Measurements from ENCODE around the gene DUSP1.
A peak's percentile ranks its signal among the peaks of the same experiment; 100 is the strongest.

The DUSP1 gene

DNA sequence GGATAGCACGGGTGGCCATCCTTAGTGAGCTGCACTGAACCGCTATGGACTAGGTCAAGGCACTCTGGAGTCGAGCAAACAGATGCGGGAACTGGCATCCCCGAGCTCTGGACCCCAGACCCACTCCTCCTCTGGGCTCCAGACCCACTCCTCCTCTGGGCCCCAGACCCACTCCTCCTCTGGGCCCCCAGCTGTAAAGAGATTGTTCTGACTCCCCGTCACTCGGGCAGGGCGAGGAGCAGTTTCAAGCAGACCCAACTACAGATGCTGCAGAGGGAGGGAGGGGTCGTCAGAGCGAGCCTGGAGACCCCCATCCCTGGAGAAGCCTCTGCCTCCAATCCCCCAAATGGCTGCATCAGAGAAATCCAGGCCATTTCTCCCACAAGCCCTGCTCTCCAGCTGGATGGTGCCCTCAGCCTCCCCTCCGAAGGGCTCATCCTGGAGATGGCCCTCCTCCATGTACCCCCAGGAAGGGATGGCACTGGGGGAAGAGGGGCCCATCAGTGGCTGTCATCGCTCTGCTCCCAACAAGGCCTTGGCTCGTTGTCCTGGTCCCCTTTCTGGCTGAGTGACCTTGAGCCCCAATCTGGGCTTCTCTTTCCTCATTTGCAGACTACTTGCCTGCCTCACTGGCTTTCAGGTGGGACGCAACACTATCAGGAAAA lies 38.7 kb downstream of the DUSP1 start:
- H3K4me3 ChIP-seq (ENCODE audit: low read depth, low read length), result no peak overlapping the region
- no peak for DNase-seq (ENCODE audit: low read depth)
- TF ChIP-seq, protein P1, sequence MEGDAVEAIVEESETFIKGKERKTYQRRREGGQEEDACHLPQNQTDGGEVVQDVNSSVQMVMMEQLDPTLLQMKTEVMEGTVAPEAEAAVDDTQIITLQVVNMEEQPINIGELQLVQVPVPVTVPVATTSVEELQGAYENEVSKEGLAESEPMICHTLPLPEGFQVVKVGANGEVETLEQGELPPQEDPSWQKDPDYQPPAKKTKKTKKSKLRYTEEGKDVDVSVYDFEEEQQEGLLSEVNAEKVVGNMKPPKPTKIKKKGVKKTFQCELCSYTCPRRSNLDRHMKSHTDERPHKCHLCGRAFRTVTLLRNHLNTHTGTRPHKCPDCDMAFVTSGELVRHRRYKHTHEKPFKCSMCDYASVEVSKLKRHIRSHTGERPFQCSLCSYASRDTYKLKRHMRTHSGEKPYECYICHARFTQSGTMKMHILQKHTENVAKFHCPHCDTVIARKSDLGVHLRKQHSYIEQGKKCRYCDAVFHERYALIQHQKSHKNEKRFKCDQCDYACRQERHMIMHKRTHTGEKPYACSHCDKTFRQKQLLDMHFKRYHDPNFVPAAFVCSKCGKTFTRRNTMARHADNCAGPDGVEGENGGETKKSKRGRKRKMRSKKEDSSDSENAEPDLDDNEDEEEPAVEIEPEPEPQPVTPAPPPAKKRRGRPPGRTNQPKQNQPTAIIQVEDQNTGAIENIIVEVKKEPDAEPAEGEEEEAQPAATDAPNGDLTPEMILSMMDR (IDR thresholded peaks at IDR 0.05; ENCODE audit: control insufficient read depth, extremely low read depth, insufficient read depth), result no peak

DNA sequence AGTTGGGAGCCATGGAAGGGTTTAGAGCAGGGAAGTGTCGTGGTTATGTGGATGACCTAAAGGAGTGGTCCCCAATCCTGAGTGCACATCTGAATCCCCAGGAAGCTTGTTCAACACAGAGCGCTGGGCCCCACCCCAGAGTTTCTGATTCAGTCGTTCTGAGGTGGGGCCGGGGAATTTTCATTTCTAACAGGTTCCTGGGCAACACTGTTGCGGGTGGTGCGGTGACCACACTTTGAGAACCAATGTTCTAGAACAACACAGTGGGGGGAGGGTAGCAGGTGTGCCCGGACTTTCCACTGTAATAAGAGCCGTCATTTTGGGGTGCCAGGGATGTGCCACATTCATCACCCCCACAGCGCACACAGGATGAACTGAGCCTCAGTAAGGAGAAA lies 39.3 kb downstream of the DUSP1 start:
- DNase-seq (ENCODE audit: low read depth), result no peak
- TF ChIP-seq, protein P1 (IDR thresholded peaks at IDR 0.05; ENCODE audit: control insufficient read depth, extremely low read depth, insufficient read depth), result no peak
- H3K4me3 ChIP-seq (ENCODE audit: low read depth, low read length), result no peak overlapping the region

DNA sequence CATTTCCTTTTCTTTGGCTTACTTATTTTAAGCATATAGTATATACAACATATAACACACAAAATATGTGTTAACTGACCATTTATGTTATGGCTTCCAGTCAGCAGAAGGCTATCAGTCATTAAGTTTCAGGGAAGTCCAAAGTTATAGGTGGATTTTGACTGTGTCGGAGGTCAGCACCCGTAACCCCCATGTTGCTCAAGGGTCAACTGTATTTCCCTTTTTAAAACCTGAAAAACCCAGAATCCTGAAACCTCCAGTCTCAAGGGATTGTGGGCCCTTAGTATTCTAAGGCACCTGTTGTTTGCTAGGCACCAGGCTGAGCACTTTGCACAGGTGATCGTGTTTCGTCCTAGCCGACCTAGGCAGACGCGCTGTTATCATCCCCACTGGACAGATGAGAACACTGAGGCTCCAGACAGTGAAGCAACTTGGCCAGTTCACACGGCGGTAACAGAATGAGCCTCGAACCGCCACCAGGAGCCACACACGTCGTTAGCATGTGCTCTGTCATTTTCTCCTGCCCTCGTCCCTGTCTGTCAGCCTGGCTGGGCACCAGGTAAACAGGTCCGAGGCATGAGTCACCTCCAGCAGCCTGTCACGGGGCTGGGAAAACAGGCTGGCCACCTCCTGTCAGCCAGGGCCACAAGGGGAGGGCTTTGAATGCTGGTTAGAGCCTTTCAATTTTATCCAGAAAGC lies 39.9 kb downstream of the DUSP1 start:
- H3K4me3 ChIP-seq (ENCODE audit: low read depth, low read length), result no peak overlapping the region
- TF ChIP-seq, protein P1 (IDR thresholded peaks at IDR 0.05; ENCODE audit: control insufficient read depth, extremely low read depth, insufficient read depth), result no peak
- peak; percentile 76 for DNase-seq (ENCODE audit: low read depth)

DNA sequence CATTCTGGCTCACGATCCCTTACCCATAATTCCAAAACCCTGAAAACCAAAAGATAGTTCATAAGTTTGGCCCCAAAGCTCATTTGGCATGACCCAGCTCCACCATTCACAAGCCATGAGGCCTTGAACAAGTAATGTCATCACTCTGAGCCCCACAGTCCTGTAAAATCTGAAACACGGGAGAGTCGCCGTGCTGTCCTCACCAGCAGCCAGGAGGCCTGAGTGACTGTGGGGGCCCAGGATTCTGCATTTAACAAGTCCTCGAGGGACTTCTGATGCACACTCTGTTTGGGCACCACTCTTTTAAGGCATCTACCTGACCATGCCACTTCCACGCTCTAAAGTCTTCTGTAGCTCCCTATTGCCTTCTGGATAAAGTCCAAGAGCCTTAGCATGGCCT lies 40.8 kb downstream of the DUSP1 start:
- TF ChIP-seq, protein P1 (IDR thresholded peaks at IDR 0.05; ENCODE audit: control insufficient read depth, extremely low read depth, insufficient read depth), result no peak
- H3K4me3 ChIP-seq (ENCODE audit: low read depth, low read length), result no peak overlapping the region

DNA sequence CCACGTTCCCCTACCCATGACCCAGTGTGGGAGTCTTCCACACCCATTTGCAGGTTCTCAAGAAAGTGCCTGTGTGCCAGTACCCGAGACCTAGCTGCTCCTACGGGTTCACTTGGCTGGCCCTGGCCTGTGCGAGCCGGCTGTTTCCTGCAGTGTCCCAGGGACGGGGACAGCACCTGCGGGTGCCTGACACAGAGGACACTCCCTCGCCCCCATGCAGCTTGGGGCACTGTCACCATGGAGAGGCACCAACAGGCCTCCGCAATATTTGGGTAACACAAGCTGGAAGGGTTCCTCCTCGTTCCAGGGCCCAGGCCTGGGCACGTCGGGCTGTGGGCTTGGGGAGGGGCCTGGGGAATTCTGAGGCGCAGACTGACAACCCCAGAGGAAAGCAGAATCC lies 41.4 kb downstream of the DUSP1 start:
- no peak overlapping the region for H3K4me3 ChIP-seq (ENCODE audit: low read depth, low read length)
- TF ChIP-seq, protein P1 (IDR thresholded peaks at IDR 0.05; ENCODE audit: control insufficient read depth, extremely low read depth, insufficient read depth), result no peak
- DNase-seq (ENCODE audit: low read depth), result no peak

More for the DNA sequence above, 40.8 kb downstream of the DUSP1 start:
- no peak for DNase-seq (ENCODE audit: low read depth)

DNA sequence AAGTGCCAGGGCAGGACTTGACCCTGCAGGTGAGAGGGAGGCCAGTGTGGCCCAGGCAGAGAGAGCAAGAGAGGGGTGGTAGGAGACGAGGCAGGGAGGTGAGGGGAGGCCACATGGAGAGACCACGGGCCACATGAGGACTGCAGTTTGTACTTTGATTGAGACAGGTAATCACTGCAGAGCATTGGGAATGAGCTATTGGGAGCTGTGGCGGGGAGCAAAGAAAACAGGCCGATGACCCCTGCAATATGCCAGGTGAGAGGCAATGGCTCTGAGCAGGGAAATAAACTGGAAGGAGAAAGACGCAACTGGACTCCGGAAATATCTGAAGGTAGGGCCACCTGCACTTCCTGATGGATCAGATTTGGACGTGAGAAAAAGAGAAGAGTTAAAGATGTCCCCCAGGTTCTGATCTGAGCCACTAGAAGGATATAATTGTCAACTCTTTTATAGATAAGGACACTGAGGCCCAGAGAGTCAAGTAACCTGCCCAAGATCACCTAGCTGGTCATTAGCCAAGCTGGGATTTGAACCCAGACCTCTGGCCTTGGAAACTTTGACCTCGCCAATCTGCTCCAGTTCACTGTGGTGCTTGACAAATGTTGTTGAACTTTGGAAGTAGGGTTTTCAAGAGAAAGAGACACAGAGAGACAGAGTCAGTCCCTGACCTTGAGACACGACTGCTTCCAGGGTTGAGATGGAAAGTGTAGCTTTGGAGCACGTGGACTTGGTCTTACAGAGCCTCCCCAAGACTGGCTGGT lies 42.3 kb downstream of the DUSP1 start:
- H3K4me3 ChIP-seq (ENCODE audit: low read depth, low read length), result no peak overlapping the region
- TF ChIP-seq, protein P1 (IDR thresholded peaks at IDR 0.05; ENCODE audit: control insufficient read depth, extremely low read depth, insufficient read depth), result no peak
- DNase-seq (ENCODE audit: low read depth), result no peak

Data from LNCaP clone FGC (cell line).